CD4-positive, alpha-beta memory T cell (primary cell): ENCODE results near the gene EPHA2. TPM values are rescaled to one million over a fixed set of nuclear protein-coding genes. Genes with fewer than 3 reads are reported as not detected.

Experiments
- CTCF ChIA-PET: fragments of 350-600 bp; sonication (Branson Sonifier 250); formaldehyde crosslinking; loops from one replicate; lab custom pipeline; 2021; ENCODE audit warnings: inconsistent platforms; ENCODE audit not compliant: partially characterized antibody; lab: Charles Lee
- POLR2A ChIA-PET: fragments of 350-600 bp; sonication (Branson Sonifier 250); formaldehyde crosslinking; loops from one replicate; lab custom pipeline; 2021; ENCODE audit not compliant: partially characterized antibody; lab: Charles Lee
- DNase-seq, 5 donors: peaks; one replicate each; pipeline versions ENCODE4 v3.0.0 to v3.0.0-alpha.2; 2020 to 2022; ENCODE audit warnings: mixed read lengths in 1 of 5
- H3K27ac ChIP-seq: one replicate; pipeline ENCODE4 v1.7.0; 2013; ENCODE audit warnings: low read depth, low read length
- H3K27me3 ChIP-seq: 2 replicates; pipeline ENCODE4 v1.7.0; 2013; ENCODE audit warnings: mild to moderate bottlenecking, low read length, moderate library complexity; ENCODE audit not compliant: insufficient read depth
- H3K36me3 ChIP-seq: 2 replicates; pipeline ENCODE4 v1.7.0; 2013; ENCODE audit warnings: mild to moderate bottlenecking, low read length, moderate library complexity; ENCODE audit not compliant: insufficient read depth
- H3K4me1 ChIP-seq: 2 replicates; pipeline ENCODE4 v1.7.0; 2013; ENCODE audit warnings: mild to moderate bottlenecking, low read length, moderate library complexity; ENCODE audit not compliant: insufficient read depth
- H3K4me3 ChIP-seq, 2 donors: one replicate each; pipeline ENCODE4 v1.7.0; 2013; ENCODE audit warnings: low read length in 2 of 2, mild to moderate bottlenecking in 1 of 2
- H3K9me3 ChIP-seq, 2 donors: one replicate each; pipeline ENCODE4 v1.7.0; 2013; ENCODE audit warnings: low read length in 2 of 2, control low read depth in 1 of 2; ENCODE audit not compliant: control insufficient read depth in 1 of 2
- H3K27ac Mint-ChIP-seq, 7 donors: one replicate each; pipeline ENCODE4 v1.8.0; 2020 to 2021; ENCODE audit warnings: mixed read lengths in 7 of 7, mild to moderate bottlenecking in 6 of 7, inconsistent platforms in 3 of 7, moderate library complexity in 3 of 7
- H3K27me3 Mint-ChIP-seq, 2 donors: one replicate each; pipeline ENCODE4 v1.8.0; 2020 to 2021; ENCODE audit warnings: mixed read lengths in 2 of 2
- H3K36me3 Mint-ChIP-seq, 2 donors: one replicate each; pipeline ENCODE4 v1.8.0; 2020 to 2021; ENCODE audit warnings: mixed read lengths in 2 of 2, inconsistent platforms in 1 of 2, mild to moderate bottlenecking in 1 of 2
- H3K4me1 Mint-ChIP-seq, 4 donors: one replicate each; pipeline ENCODE4 v1.8.0; 2020 to 2021; ENCODE audit warnings: mixed read lengths in 4 of 4, mild to moderate bottlenecking in 1 of 4
- H3K4me3 Mint-ChIP-seq, 8 donors: one replicate each; pipeline ENCODE4 v1.8.0; 2020 to 2021; ENCODE audit warnings: mixed read lengths in 8 of 8, mild to moderate bottlenecking in 7 of 8, moderate library complexity in 6 of 8, inconsistent platforms in 3 of 8
- H3K9me3 Mint-ChIP-seq, 8 donors: one replicate each; pipeline ENCODE4 v1.8.0; 2020 to 2021; ENCODE audit warnings: mixed read lengths in 8 of 8, mild to moderate bottlenecking in 5 of 8, inconsistent platforms in 3 of 8, moderate library complexity in 1 of 8
- intact Hi-C: fragments of 100-400 bp; cut with micrococcal nuclease; formaldehyde crosslinking; loops from one replicate; pipeline ENCODE4 v1.15.1; 2023
- polyA plus RNA-seq, 2 donors: library from polyadenylated mRNA; unstranded; fragments of 300-500 nt; fragmentation: Illumina TruSeq; gene quantifications; one replicate each; pipeline ENCODE4 v1.2.3, GENCODE V29; 2021
- total RNA-seq, 2 experiments: library from RNA; stranded (reverse); gene quantifications; one replicate each; pipeline ENCODE4 v1.2.3, GENCODE V29; 2021

The EPHA2 gene
- total and polyA plus RNA-seq, 4 experiments from 2014 or later, result not detected

DNA sequence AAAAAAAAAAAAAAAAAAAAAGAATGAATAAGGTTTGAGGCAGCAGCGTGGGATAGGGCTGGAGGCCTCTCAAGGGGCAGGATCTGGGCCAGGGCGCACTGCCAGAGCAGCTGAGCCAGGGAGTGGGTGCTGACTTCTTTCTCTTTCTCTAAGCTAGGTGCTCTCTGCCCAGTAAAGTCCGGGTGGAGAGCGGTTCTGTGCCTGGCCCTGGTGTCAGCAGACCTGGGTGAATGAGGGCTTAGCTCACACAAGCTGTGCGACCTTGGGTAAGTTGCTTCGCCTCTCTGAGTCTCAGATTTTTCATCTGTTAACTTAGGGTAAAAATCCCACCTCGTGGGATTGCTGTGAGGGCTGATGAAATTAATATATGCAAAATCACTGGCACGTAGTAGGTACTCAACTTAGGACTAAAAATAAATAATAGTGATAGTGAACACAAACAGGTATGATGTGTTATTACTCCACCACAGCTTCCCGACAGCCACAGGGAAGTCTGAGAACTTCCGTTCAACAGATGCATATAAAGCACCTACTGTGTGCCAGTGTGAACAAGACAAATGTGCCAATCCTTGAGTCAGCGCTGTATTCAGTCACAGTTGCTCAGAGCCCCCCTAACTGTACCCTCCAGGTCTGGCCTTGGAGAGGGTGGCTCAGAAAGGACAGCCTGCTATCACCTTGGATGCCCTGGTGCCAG, 80.4 kb downstream of the EPHA2 start:
- H3K27ac Mint-ChIP-seq, result peak overlapping the region in 1 of 7 donors; percentile 9
- CTCF ChIA-PET, result interaction anchor here (1.4 to 13.2 kb wide), 2 partner anchors 90 to 110 kb away, joined by 3 to 387 read pairs; no protein-coding TSS in a partner anchor
- H3K36me3 Mint-ChIP-seq, result no peaks in the 10 kb centered on the region
- Histone ChIP-seq H3K9me3 (no peaks in the 10 kb centered on the region), H3K4me3 (no peak overlapping the region), H3K4me1 (peaks cover 27% of the 10 kb centered on the region), H3K27me3 (peaks cover 7% of the 10 kb centered on the region), H3K36me3 (no peaks in the 10 kb centered on the region), H3K27ac (no peak overlapping the region)
- no peaks in the 10 kb centered on the region for H3K9me3 Mint-ChIP-seq
- peak overlapping the region in 2 of 8 donors; percentile 15 to 25 for H3K4me3 Mint-ChIP-seq
- POLR2A ChIA-PET, result no interaction called here
- H3K27me3 Mint-ChIP-seq, result peaks cover 5 to 9% of the 10 kb centered on the region in 2 donors
- peaks cover 13 to 38% (median 24%) of the 10 kb centered on the region in 4 donors for H3K4me1 Mint-ChIP-seq
- DNase-seq, result no peak
- intact Hi-C loops, result no loop called here

Other genes starting within 250 kb of the EPHA2 start
- gene ZBTB17, start 180.0 kb downstream of the EPHA2 start, total RNA-seq, result 10 to 100 TPM; 52.6 to 61.0 TPM
- 10 to 100 TPM in 1 of 2 donors, 1 to 10 TPM in 1; 5.2 to 24.3 TPM for gene ZBTB17, start 180.0 kb downstream of the EPHA2 start, polyA plus RNA-seq
- not detected for gene SRARP, start 151.8 kb downstream of the EPHA2 start, total RNA-seq
- not detected for gene SRARP, start 151.8 kb downstream of the EPHA2 start, polyA plus RNA-seq
- gene HSPB7, start 138.0 kb downstream of the EPHA2 start, total RNA-seq, result not detected
- not detected for gene HSPB7, start 138.0 kb downstream of the EPHA2 start, polyA plus RNA-seq
- not detected for gene CLCNKA, start 134.0 kb downstream of the EPHA2 start, total RNA-seq
- not detected for gene CLCNKA, start 134.0 kb downstream of the EPHA2 start, polyA plus RNA-seq
- not detected for gene CLCNKB, start 112.3 kb downstream of the EPHA2 start, total RNA-seq
- not detected for gene CLCNKB, start 112.3 kb downstream of the EPHA2 start, polyA plus RNA-seq
- not detected for gene FAM131C, start 82.4 kb downstream of the EPHA2 start, total RNA-seq
- gene FAM131C, start 82.4 kb downstream of the EPHA2 start, polyA plus RNA-seq, result under 1 TPM in 1 of 2 donors, not detected in 1; 0.11 TPM
- gene ARHGEF19, start 56.6 kb upstream of the EPHA2 start, total RNA-seq, result 10 to 100 TPM; 13.1 to 16.7 TPM
- 10 to 100 TPM in 1 of 2 donors, 1 to 10 TPM in 1; 7.6 to 11.2 TPM for gene ARHGEF19, start 56.6 kb upstream of the EPHA2 start, polyA plus RNA-seq
- gene CPLANE2, start 81.1 kb upstream of the EPHA2 start, total RNA-seq, result 10 to 100 TPM; 11.5 to 13.6 TPM
- gene CPLANE2, start 81.1 kb upstream of the EPHA2 start, polyA plus RNA-seq, result 1 to 10 TPM; 2.4 to 3.5 TPM
- gene FBXO42, start 196.4 kb upstream of the EPHA2 start, total RNA-seq, result 10 to 100 TPM; 21.6 to 25.6 TPM
- gene FBXO42, start 196.4 kb upstream of the EPHA2 start, polyA plus RNA-seq, result 10 to 100 TPM; 18.2 to 22.7 TPM
- gene SZRD1, start 211.2 kb upstream of the EPHA2 start, total RNA-seq, result 10 to 100 TPM; 79.1 to 81.0 TPM
- 10 to 100 TPM; 41.6 to 56.7 TPM for gene SZRD1, start 211.2 kb upstream of the EPHA2 start, polyA plus RNA-seq